GM23338 (cell line): Measurements from ENCODE around the gene ROR1. TPM values are rescaled to one million over a fixed set of nuclear protein-coding genes. Genes with fewer than 3 reads are reported as not detected.

ENCODE experiments used
- ATAC-seq: fragments of 200-7000 bp; cut with Tn5 transposase; 3 replicates; pipeline ENCODE4 v1.9.1; 2020
- DNase-seq: peaks from one replicate; pipeline ENCODE4 v3.0.0-alpha.2; 2015; ENCODE audit warnings: low spot score
- H2AFZ ChIP-seq: fragments of 200-600 bp; sonication (generic); 2 replicates; pipeline ENCODE4 v1.8.0; 2016; ENCODE audit warnings: antibody characterized with exemption, mild to moderate bottlenecking, moderate library complexity
- H3F3A ChIP-seq: fragments of 200-600 bp; sonication (generic); replicated peaks from 2 replicates; pipeline ENCODE4 v1.8.0; 2017; ENCODE audit warnings: antibody characterized with exemption, mixed run types, low read depth
- H3K27ac ChIP-seq: fragments of 200-600 bp; sonication (generic); 2 replicates; pipeline ENCODE4 v1.6.1; 2016; ENCODE audit warnings: low read depth
- H3K27me3 ChIP-seq: fragments of 200-600 bp; sonication (generic); 2 replicates; pipeline ENCODE4 v1.8.0; 2016; ENCODE audit warnings: mild to moderate bottlenecking, mixed run types, moderate library complexity; ENCODE audit not compliant: insufficient read depth
- H3K36me3 ChIP-seq: fragments of 200-600 bp; sonication (generic); 2 replicates; pipeline ENCODE4 v1.8.0; 2016; ENCODE audit warnings: mild to moderate bottlenecking; ENCODE audit not compliant: insufficient read depth
- H3K4me1 ChIP-seq: fragments of 200-600 bp; sonication (generic); 2 replicates; pipeline ENCODE4 v1.8.0; 2016; ENCODE audit warnings: mild to moderate bottlenecking, moderate library complexity; ENCODE audit not compliant: insufficient read depth
- H3K4me2 ChIP-seq: fragments of 200-600 bp; sonication (generic); 2 replicates; pipeline ENCODE4 v1.7.1; 2017; ENCODE audit warnings: mixed run types
- H3K4me3 ChIP-seq: fragments of 200-600 bp; sonication (generic); 2 replicates; pipeline ENCODE4 v1.6.1; 2016; ENCODE audit warnings: mixed run types
- H3K79me2 ChIP-seq: fragments of 200-600 bp; sonication (generic); replicated peaks from 2 replicates; pipeline ENCODE4 v1.8.0; 2017; ENCODE audit warnings: mild to moderate bottlenecking; ENCODE audit not compliant: insufficient read depth
- H3K9me2 ChIP-seq: fragments of 200-600 bp; sonication (generic); 2 replicates; pipeline ENCODE4 v1.8.0; 2017; ENCODE audit not compliant: insufficient read depth
- H4K20me1 ChIP-seq: fragments of 200-600 bp; sonication (generic); replicated peaks from 2 replicates; pipeline ENCODE4 v1.8.0; 2017; ENCODE audit warnings: mild to moderate bottlenecking; ENCODE audit not compliant: insufficient read depth
- H3K27ac Mint-ChIP-seq: 2 replicates; pipeline ENCODE4 v1.8.0; 2020; ENCODE audit warnings: inconsistent platforms, mild to moderate bottlenecking, moderate library complexity, mixed read lengths
- H3K27me3 Mint-ChIP-seq: 3 replicates; pipeline ENCODE4 v1.8.0; 2022; ENCODE audit warnings: low read depth, mild to moderate bottlenecking, moderate library complexity, mixed read lengths, inconsistent platforms; ENCODE audit not compliant: insufficient read depth, poor library complexity
- H3K36me3 Mint-ChIP-seq: 3 replicates; pipeline ENCODE4 v1.8.0; 2021; ENCODE audit warnings: low read depth, mild to moderate bottlenecking, inconsistent platforms, moderate library complexity, mixed read lengths
- H3K4me1 Mint-ChIP-seq: 3 replicates; pipeline ENCODE4 v1.8.0; 2020; ENCODE audit warnings: mild to moderate bottlenecking, inconsistent platforms, mixed read lengths
- H3K4me3 Mint-ChIP-seq: 3 replicates; pipeline ENCODE4 v1.8.0; 2021; ENCODE audit warnings: moderate library complexity, mild to moderate bottlenecking, inconsistent platforms, mixed read lengths
- H3K9me3 Mint-ChIP-seq: 3 replicates; pipeline ENCODE4 v1.8.0; 2020; ENCODE audit warnings: moderate library complexity, mild to moderate bottlenecking, inconsistent platforms, mixed read lengths
- CREB1 ChIP-seq: fragments of 250-450 bp; sonication (Bioruptor Pico); IDR thresholded peaks from 2 replicates; pipeline ENCODE4 v1.5.0; 2020; ENCODE audit warnings: low read depth, mild to moderate bottlenecking, moderate library complexity
- ETS1 ChIP-seq: IDR thresholded peaks from 2 replicates; pipeline ENCODE4 v1.6.1; 2016; ENCODE audit warnings: antibody characterized with exemption
- NANOG ChIP-seq: IDR thresholded peaks from 2 replicates; pipeline ENCODE4 v1.6.1; 2016; ENCODE audit warnings: antibody characterized with exemption, borderline replicate concordance
- POLR2AphosphoS5 ChIP-seq: IDR thresholded peaks from 2 replicates; pipeline ENCODE4 v1.6.1; 2016; ENCODE audit warnings: antibody characterized with exemption, low read depth
- STAT1 ChIP-seq: IDR thresholded peaks from one replicate; pipeline ENCODE4 v1.6.1; 2016; ENCODE audit warnings: antibody characterized with exemption; ENCODE audit not compliant: unreplicated experiment
- ZNF331 ChIP-seq: fragments of 250-450 bp; sonication (Bioruptor Pico); IDR thresholded peaks from 2 replicates; pipeline ENCODE4 v1.5.0; 2020; ENCODE audit warnings: low read depth, mild to moderate bottlenecking, moderate library complexity
- polyA plus RNA-seq: library from polyadenylated mRNA; unstranded; fragments of >200 nt; fragmentation: Nextera tagmentation; extraction: Ambion mirVana; gene quantifications from 2 replicates; pipeline ENCODE4 v1.2.1, GENCODE V29; 2016
- total RNA-seq: library from RNA; depleted of rRNA; stranded (reverse); fragments of >200 nt; shearing (Covaris generic); gene quantifications from 2 replicates; pipeline ENCODE4 v1.2.3, GENCODE V29; 2014
- TF ChIP-seq, protein P1 (sequence below): fragments of 250-450 bp; sonication (Bioruptor Pico); IDR thresholded peaks from 2 replicates; pipeline ENCODE4 v1.5.0; 2020; ENCODE audit warnings: mild to moderate bottlenecking, moderate library complexity

ROR1 gene
- total and polyA plus RNA-seq, 2 experiments from 2014 or later, result 59.7 to 96.0 TPM

GRCh38 chr1:63943393-63943792 lies 169.6 kb downstream of the ROR1 start (continued):
- TF ChIP-seq ETS1 (no peak), POLR2AphosphoS5 (no peak), CREB1 (CRISPR knock-in tag) (no peak)
- TF ChIP-seq, protein P1, sequence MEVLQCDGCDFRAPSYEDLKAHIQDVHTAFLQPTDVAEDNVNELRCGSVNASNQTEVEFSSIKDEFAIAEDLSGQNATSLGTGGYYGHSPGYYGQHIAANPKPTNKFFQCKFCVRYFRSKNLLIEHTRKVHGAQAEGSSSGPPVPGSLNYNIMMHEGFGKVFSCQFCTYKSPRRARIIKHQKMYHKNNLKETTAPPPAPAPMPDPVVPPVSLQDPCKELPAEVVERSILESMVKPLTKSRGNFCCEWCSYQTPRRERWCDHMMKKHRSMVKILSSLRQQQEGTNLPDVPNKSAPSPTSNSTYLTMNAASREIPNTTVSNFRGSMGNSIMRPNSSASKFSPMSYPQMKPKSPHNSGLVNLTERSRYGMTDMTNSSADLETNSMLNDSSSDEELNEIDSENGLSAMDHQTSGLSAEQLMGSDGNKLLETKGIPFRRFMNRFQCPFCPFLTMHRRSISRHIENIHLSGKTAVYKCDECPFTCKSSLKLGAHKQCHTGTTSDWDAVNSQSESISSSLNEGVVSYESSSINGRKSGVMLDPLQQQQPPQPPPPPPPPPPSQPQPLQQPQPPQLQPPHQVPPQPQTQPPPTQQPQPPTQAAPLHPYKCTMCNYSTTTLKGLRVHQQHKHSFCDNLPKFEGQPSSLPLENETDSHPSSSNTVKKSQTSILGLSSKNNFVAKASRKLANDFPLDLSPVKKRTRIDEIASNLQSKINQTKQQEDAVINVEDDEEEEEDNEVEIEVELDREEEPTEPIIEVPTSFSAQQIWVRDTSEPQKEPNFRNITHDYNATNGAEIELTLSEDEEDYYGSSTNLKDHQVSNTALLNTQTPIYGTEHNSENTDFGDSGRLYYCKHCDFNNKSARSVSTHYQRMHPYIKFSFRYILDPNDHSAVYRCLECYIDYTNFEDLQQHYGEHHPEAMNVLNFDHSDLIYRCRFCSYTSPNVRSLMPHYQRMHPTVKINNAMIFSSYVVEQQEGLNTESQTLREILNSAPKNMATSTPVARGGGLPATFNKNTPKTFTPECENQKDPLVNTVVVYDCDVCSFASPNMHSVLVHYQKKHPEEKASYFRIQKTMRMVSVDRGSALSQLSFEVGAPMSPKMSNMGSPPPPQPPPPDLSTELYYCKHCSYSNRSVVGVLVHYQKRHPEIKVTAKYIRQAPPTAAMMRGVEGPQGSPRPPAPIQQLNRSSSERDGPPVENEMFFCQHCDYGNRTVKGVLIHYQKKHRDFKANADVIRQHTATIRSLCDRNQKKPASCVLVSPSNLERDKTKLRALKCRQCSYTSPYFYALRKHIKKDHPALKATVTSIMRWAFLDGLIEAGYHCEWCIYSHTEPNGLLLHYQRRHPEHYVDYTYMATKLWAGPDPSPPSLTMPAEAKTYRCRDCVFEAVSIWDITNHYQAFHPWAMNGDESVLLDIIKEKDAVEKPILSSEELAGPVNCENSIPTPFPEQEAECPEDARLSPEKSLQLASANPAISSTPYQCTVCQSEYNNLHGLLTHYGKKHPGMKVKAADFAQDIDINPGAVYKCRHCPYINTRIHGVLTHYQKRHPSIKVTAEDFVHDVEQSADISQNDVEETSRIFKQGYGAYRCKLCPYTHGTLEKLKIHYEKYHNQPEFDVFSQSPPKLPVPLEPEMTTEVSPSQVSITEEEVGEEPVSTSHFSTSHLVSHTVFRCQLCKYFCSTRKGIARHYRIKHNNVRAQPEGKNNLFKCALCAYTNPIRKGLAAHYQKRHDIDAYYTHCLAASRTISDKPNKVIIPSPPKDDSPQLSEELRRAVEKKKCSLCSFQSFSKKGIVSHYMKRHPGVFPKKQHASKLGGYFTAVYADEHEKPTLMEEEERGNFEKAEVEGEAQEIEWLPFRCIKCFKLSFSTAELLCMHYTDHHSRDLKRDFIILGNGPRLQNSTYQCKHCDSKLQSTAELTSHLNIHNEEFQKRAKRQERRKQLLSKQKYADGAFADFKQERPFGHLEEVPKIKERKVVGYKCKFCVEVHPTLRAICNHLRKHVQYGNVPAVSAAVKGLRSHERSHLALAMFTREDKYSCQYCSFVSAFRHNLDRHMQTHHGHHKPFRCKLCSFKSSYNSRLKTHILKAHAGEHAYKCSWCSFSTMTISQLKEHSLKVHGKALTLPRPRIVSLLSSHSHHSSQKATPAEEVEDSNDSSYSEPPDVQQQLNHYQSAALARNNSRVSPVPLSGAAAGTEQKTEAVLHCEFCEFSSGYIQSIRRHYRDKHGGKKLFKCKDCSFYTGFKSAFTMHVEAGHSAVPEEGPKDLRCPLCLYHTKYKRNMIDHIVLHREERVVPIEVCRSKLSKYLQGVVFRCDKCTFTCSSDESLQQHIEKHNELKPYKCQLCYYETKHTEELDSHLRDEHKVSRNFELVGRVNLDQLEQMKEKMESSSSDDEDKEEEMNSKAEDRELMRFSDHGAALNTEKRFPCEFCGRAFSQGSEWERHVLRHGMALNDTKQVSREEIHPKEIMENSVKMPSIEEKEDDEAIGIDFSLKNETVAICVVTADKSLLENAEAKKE (CRISPR knock-in tag), result no peak; the same call in 1 of the 2 replicates

- Mint-ChIP-seq H3K9me3 (no peaks in the 10 kb centered on the region), H3K27ac (no peak overlapping the region), H3K4me3 (no peak overlapping the region), H3K36me3 (peaks cover 5% of the 10 kb centered on the region; the same call in 1 of the 3 replicates), H3K4me1 (peaks cover 54% of the 10 kb centered on the region), H3K27me3 (peaks cover under 1% of the 10 kb centered on the region)
- H3K4me2 ChIP-seq, result no peak overlapping the region
- peaks cover 62% of the 10 kb centered on the region for H4K20me1 ChIP-seq
- H3K4me1 ChIP-seq, result peaks cover 35% of the 10 kb centered on the region
- no peak overlapping the region for H3K4me3 ChIP-seq
- H3K36me3 ChIP-seq, result no peaks in the 10 kb centered on the region
- ATAC-seq, result no peak
- H3K27ac ChIP-seq, result no peak overlapping the region
- no peak for DNase-seq
- H3K9me2 ChIP-seq, result no peaks in the 10 kb centered on the region
- H3K79me2 ChIP-seq, result peaks cover 95% of the 10 kb centered on the region
- H3K27me3 ChIP-seq, result no peaks in the 10 kb centered on the region
- no peaks in the 10 kb centered on the region for H3F3A ChIP-seq
- no peak overlapping the region for H2AFZ ChIP-seq
- TF ChIP-seq NANOG (no peak), STAT1 (no peak), ETS1 (no peak), ZNF331 (no peak)
- TF ChIP-seq, protein P1 (CRISPR knock-in tag), result no peak
Observed at GRCh38 chr1:63945943-63946342, 172.1 kb downstream of the ROR1 start.
